ENCODE data around the gene TAB2.

TAB2 gene

DNA sequence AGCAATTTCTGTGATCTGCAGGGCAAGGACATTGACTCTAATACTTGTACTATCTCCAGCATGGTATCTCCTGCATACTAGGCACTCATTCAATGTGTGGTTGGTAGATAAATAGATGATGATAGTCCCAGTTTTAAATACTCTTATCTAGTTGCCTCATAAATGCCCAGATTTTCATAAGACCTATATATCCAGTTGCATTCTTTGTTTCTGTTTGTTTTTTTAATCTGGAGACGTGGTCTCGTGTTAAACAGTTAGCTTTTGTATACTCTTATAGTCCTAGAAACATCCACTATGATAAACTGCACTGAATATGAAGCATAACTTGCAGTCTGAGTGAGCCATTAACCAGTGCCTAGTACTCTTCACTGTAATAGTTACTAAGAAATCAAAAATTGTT is 47.0 kb downstream of the TAB2 start:
- FAIRE-seq (no peak), DNase-seq (ENCODE audit: insufficient read length, low spot score) (no peak)
- TF ChIP-seq, protein P1, sequence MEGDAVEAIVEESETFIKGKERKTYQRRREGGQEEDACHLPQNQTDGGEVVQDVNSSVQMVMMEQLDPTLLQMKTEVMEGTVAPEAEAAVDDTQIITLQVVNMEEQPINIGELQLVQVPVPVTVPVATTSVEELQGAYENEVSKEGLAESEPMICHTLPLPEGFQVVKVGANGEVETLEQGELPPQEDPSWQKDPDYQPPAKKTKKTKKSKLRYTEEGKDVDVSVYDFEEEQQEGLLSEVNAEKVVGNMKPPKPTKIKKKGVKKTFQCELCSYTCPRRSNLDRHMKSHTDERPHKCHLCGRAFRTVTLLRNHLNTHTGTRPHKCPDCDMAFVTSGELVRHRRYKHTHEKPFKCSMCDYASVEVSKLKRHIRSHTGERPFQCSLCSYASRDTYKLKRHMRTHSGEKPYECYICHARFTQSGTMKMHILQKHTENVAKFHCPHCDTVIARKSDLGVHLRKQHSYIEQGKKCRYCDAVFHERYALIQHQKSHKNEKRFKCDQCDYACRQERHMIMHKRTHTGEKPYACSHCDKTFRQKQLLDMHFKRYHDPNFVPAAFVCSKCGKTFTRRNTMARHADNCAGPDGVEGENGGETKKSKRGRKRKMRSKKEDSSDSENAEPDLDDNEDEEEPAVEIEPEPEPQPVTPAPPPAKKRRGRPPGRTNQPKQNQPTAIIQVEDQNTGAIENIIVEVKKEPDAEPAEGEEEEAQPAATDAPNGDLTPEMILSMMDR (IDR thresholded peaks at IDR 0.05; ENCODE audit: insufficient read depth, missing control alignments) = no peak

DNA sequence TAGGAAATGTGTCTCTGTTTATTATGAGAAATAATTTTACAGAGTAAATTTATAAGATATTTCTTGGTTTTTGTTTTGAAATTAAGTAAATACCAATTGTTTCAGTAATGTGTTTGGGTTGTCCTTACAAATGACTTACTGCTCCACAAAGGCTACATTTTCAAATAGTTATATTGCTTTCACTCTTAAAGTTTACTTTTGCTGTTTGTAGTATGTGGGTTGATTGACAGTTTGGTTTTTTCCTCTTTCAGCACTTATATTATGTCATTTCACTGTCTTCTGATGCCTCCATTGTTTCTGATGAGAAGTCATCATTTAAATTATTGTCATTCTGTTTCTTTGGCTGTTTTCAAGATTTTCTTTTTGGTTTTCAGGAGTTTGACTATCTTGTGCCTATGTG is 47.7 kb downstream of the TAB2 start:
- no peak for FAIRE-seq
- DNase-seq (ENCODE audit: insufficient read length, low spot score) = no peak
- TF ChIP-seq, protein P1 (IDR thresholded peaks at IDR 0.05; ENCODE audit: insufficient read depth, missing control alignments) = no peak

DNA sequence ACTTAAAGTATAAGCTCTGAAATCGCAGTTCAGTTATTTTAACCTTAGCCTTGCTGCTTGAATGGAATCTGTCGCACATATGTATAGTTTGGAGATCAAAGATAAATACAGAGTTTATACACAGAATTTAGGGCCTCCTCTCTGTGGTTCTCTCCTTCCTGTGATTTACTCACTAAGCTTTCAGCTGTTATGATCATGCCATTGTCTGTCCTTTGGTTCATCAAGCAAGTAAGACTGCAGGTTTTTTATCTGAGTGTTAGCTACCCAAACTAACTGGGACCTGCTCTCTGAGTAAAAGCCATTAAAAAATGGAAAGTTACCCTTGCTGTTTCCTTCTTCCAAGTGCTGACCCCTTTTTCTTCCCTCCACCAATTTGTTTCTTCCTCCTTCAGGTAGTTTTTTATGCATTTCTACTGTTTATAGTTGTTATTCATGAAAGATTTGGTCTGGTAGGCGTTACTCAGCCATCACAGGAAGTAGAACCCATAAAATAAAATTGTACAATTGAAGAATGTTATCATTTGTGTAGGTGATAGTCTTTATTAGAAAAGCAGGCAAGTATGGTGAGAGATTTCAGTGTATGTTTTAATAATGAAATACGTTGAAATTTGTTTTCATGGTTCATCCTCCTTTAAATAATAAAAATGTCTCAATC is 48.9 kb downstream of the TAB2 start:
- TF ChIP-seq, protein P1 (IDR thresholded peaks at IDR 0.05; ENCODE audit: insufficient read depth, missing control alignments) = no peak
- peak; percentile 41 for FAIRE-seq
- no peak for DNase-seq (ENCODE audit: insufficient read length, low spot score)

DNA sequence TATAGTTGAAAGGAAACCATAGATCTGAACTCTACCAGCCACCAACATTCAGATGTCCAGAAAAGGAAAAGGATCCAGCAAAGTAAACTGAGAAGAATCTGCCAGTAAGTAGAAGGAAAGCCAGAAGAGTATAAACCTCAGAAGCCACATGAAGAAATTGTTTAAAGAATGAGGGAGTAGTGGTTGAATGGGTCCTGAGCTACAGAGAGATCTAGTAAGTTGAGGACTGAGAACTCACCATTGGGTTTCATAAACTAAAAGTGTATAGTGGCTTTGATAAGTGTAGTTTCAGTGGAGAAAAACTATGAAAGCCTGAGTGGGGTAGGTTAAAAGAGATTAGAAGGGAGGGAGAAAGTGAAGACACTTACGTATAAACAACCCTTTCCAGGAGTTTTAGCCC is 50.6 kb downstream of the TAB2 start:
- no peak for DNase-seq (ENCODE audit: insufficient read length, low spot score)
- no peak for FAIRE-seq
- TF ChIP-seq, protein P1 (IDR thresholded peaks at IDR 0.05; ENCODE audit: insufficient read depth, missing control alignments) = no peak

DNA sequence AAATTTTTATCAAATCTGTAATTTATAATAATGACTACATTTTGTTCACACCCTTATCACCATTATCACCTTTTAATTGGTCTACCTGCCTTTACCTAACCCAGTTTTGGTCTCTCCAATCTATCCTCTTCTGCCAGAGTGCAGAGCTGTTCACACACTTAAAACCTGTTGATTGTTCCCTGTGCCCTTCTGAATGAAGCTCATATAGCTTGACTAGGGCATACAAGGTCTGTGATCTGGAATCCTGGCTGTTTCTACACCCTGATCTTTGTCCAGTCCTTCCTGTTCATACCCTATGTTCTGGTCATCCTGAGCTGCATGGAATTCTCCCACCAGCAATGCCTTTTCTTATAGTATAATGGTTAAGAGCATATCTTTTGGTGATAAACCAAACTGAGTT is 53.6 kb downstream of the TAB2 start:
- no peak for DNase-seq (ENCODE audit: insufficient read length, low spot score)
- FAIRE-seq = no peak
- TF ChIP-seq, protein P1 (IDR thresholded peaks at IDR 0.05; ENCODE audit: insufficient read depth, missing control alignments) = no peak

DNA sequence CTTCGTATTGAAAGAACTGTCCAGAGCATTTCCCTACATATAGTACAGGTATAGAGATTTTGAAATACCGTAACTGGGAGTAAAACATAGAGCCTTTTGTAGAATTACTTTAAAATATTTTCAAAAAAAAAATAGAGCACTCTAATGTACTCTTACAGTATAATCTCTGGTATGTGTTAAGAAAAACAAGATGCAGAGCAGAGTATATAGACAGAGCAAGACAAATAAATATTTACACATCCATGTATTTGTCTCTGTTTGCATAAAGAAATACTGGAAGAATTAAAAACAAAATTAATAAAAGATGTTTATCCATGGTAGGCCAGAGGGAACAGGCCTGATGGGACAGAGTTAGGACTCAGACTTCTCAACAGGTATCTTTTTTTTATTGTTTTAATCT is 54.5 kb downstream of the TAB2 start:
- FAIRE-seq (no peak), DNase-seq (ENCODE audit: insufficient read length, low spot score) (no peak)
- TF ChIP-seq, protein P1 (IDR thresholded peaks at IDR 0.05; ENCODE audit: insufficient read depth, missing control alignments) = no peak

DNA sequence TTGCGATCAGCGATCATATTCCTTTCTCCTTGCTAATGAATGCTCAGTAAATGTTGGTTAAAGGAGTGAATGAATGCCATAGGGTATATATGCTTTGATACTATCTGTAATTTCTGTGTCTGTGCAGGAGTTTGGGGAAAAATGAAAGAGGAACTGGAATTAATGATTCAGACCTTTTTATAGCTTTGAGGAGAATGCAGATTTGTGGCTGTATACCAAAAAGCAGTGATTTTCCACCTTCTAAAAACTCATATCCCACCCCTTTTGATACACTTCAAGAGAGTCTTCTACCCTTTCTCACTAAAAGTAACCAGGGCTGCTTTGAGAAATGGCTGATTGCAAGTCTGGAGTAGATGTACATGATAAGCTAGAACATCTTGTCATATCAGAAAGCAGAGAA is 56.0 kb downstream of the TAB2 start:
- DNase-seq (ENCODE audit: insufficient read length, low spot score) (no peak), FAIRE-seq (no peak)
- TF ChIP-seq, protein P1 (IDR thresholded peaks at IDR 0.05; ENCODE audit: insufficient read depth, missing control alignments) = no peak

All from D721Med (cell line).